Limb (tissue), 2 donors: ENCODE results near the gene OR12D1.

Experiments
- DNase-seq, 2 donors: peaks; one replicate each; pipeline ENCODE4 v3.0.0-alpha.2; 2016; ENCODE audit errors: extremely low spot score in 2 of 2

OR12D1 gene

GRCh38 chr6:29465279-29465678 lies 50.6 kb downstream of the OR12D1 start:
- no peak for DNase-seq

- no peak for DNase-seq
Measured at GRCh38 chr6:29465801-29466200, 51.1 kb downstream of the OR12D1 start.

GRCh38 chr6:29466241-29466640 lies 51.5 kb downstream of the OR12D1 start:
- no peak for DNase-seq
